Measurements from ENCODE around the gene BPIFB4.
"Not testable (repeated sequence)": the region's sequence is repeated elsewhere in the genome, so short reads cannot be mapped to it uniquely, and the experiment has no call there.

The BPIFB4 gene

DNA sequence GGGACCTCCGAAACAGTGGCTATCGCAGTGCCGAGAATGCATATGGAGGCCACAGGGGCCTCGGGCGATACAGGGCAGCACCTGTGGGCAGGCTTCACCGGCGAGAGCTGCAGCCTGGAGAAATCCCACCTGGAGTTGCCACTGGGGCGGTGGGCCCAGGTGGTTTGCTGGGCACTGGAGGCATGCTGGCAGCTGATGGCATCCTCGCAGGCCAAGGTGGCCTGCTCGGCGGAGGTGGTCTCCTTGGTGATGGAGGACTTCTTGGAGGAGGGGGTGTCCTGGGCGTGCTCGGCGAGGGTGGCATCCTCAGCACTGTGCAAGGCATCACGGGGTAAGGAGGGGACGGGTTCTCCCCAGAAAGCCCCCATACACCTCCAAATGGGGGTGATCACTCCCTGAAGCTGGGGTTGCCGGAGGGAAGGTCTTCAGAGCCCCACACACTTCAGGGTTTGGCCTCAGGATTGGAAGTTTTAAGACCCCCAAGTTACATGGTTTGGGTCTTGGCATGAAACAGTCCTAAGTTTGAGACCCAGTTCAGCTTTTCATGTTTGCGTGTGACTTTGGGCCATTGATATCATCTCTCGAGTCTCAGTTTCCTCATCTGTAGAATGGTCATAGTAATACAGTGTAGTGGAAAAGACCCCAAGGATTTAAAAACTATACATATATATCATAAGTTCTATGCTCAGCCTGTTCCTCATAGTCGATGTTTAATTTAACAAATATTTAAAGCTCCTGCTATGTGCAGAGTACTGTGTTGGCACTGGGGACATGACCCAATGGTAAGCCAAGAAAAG lies 4.3 kb downstream of the BPIFB4 start:
- no peaks in the 10 kb centered on the region for H3K36me3 ChIP-seq (ENCODE audit: control insufficient read depth, insufficient read depth, low read length)
- no peaks in the 10 kb centered on the region for H3K9me3 ChIP-seq (ENCODE audit: control insufficient read depth, low read length)
- H3K4me3 ChIP-seq (ENCODE audit: insufficient read depth, low read depth, low read length) = no peak overlapping the region
- H3K4me1 ChIP-seq (ENCODE audit: control insufficient read depth, insufficient read depth, low read length) = no peaks in the 10 kb centered on the region
- no peak overlapping the region for H3K27ac ChIP-seq (ENCODE audit: insufficient read depth, low read depth, low read length, poor library complexity, severe bottlenecking)
- 91 to 94% methylated on average over 20 of the region's 20 CpGs for WGBS, 2 experiments
- H3K27me3 ChIP-seq (ENCODE audit: control insufficient read depth, insufficient read depth, low read length, poor library complexity, severe bottlenecking) = no peaks in the 10 kb centered on the region

DNA sequence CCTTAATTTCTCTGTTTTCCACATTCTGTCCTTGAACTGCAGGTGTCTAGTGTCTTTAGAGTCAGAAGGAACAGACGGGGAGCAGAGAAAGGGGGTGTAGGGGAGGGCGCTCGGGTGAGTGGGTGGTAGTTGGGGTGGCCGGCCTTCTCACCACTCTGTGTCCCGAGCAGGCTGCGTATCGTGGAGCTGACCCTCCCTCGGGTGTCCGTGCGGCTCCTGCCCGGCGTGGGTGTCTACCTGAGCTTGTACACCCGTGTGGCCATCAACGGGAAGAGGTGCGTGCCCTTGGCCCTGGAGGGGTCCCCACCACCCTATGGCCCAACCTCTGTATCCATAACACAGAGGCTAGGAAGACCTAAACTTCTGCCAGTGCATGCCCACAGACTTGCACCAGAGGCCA lies 5.3 kb downstream of the BPIFB4 start:
- H3K36me3 ChIP-seq (ENCODE audit: control insufficient read depth, insufficient read depth, low read length) = no peaks in the 10 kb centered on the region
- no peaks in the 10 kb centered on the region for H3K27me3 ChIP-seq (ENCODE audit: control insufficient read depth, insufficient read depth, low read length, poor library complexity, severe bottlenecking)
- H3K4me3 ChIP-seq (ENCODE audit: insufficient read depth, low read depth, low read length) = no peak overlapping the region
- WGBS, 2 experiments = 94% methylated on average over 15 of the region's 15 CpGs
- no peaks in the 10 kb centered on the region for H3K9me3 ChIP-seq (ENCODE audit: control insufficient read depth, low read length)
- H3K4me1 ChIP-seq (ENCODE audit: control insufficient read depth, insufficient read depth, low read length) = no peaks in the 10 kb centered on the region
- no peak overlapping the region for H3K27ac ChIP-seq (ENCODE audit: insufficient read depth, low read depth, low read length, poor library complexity, severe bottlenecking)

DNA sequence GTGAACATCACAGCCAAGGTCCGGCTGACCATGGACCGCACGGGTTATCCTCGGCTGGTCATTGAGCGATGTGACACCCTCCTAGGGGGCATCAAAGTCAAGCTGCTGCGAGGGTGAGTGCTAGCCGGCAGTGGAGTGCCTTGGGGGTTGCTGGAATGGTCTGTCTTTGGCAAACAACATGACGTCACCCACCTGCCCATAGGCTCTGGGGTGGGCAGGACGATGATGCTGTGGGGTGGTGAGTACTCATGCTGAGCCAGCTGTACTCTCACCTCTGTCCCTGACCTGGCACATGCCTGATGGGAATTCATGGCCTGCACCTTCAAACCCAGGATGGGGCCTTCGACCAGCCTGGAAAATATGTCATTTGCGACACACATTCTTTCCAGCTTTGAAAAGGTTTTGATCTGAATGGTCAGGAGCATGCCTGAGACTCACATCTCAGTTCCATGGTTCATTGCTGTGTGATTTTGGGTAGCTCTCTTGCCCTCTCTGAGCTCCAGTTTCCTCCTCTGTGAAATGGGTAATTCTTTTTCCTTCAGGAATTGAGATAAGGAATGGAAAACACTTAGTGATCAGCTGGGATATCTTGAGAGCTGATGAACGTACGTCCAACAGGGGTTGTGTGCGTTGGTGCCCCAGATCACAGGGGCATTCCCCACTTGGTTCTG lies 6.7 kb downstream of the BPIFB4 start:
- 90 to 92% methylated on average over 14 of the region's 14 CpGs for WGBS, 2 experiments
- no peaks in the 10 kb centered on the region for H3K9me3 ChIP-seq (ENCODE audit: control insufficient read depth, low read length)
- H3K36me3 ChIP-seq (ENCODE audit: control insufficient read depth, insufficient read depth, low read length) = no peaks in the 10 kb centered on the region
- no peak overlapping the region for H3K4me3 ChIP-seq (ENCODE audit: insufficient read depth, low read depth, low read length)
- no peak overlapping the region for H3K27ac ChIP-seq (ENCODE audit: insufficient read depth, low read depth, low read length, poor library complexity, severe bottlenecking)
- no peaks in the 10 kb centered on the region for H3K4me1 ChIP-seq (ENCODE audit: control insufficient read depth, insufficient read depth, low read length)
- H3K27me3 ChIP-seq (ENCODE audit: control insufficient read depth, insufficient read depth, low read length, poor library complexity, severe bottlenecking) = no peaks in the 10 kb centered on the region

DNA sequence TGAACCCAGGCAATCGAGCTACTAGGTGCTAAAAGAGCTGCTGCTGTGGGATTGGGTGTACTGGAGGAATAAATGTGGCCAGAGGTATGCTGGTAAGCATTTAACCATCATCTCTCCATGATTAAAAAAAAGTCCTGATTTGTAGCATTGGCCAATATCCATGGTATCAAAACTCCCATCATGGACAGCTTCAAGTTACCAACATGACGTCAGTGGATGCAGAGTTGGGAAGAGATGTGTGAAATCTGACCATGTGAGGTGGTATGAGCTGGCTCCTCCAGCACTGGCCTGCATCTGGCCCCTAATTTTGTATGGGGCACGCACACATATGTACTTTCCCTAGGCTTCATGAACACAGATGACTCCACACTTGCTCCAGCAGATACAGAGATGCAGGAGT lies 11.7 kb downstream of the BPIFB4 start:
- Histone ChIP-seq H3K4me3 (ENCODE audit: insufficient read depth, low read depth, low read length) (no peak overlapping the region), H3K4me1 (ENCODE audit: control insufficient read depth, insufficient read depth, low read length) (no peaks in the 10 kb centered on the region), H3K36me3 (ENCODE audit: control insufficient read depth, insufficient read depth, low read length) (no peaks in the 10 kb centered on the region), H3K27me3 (ENCODE audit: control insufficient read depth, insufficient read depth, low read length, poor library complexity, severe bottlenecking) (no peaks in the 10 kb centered on the region), H3K27ac (ENCODE audit: insufficient read depth, low read depth, low read length, poor library complexity, severe bottlenecking) (no peak overlapping the region), H3K9me3 (ENCODE audit: control insufficient read depth, low read length) (no peaks in the 10 kb centered on the region)
- WGBS, 2 experiments = 89 to 92% methylated on average over 3 of the region's 3 CpGs

DNA sequence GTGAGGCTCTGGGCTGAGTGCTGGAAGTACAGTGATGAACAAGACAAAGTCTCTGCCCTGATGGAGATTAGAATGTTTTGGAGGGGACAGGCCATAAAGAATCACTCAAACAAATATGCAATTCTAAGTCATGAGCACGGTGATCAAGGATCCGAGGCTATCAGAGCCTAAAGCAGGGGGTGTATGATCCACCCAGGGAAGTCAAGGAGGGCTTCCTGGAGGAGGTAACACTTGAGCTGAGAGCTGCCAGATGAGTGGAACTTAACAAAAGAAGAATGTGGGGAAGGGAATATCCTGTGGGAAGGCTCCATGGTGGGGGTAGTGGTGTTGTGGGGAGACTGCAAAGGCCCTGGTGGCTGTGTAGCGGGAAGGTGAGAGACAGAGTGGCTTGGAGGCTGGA lies 12.2 kb downstream of the BPIFB4 start:
- WGBS, 2 experiments = 88 to 91% methylated on average over 3 of the region's 3 CpGs
- Histone ChIP-seq H3K9me3 (ENCODE audit: control insufficient read depth, low read length) (no peaks in the 10 kb centered on the region), H3K4me1 (ENCODE audit: control insufficient read depth, insufficient read depth, low read length) (no peaks in the 10 kb centered on the region), H3K27me3 (ENCODE audit: control insufficient read depth, insufficient read depth, low read length, poor library complexity, severe bottlenecking) (no peaks in the 10 kb centered on the region), H3K27ac (ENCODE audit: insufficient read depth, low read depth, low read length, poor library complexity, severe bottlenecking) (no peak overlapping the region), H3K4me3 (ENCODE audit: insufficient read depth, low read depth, low read length) (no peak overlapping the region), H3K36me3 (ENCODE audit: control insufficient read depth, insufficient read depth, low read length) (no peaks in the 10 kb centered on the region)

DNA sequence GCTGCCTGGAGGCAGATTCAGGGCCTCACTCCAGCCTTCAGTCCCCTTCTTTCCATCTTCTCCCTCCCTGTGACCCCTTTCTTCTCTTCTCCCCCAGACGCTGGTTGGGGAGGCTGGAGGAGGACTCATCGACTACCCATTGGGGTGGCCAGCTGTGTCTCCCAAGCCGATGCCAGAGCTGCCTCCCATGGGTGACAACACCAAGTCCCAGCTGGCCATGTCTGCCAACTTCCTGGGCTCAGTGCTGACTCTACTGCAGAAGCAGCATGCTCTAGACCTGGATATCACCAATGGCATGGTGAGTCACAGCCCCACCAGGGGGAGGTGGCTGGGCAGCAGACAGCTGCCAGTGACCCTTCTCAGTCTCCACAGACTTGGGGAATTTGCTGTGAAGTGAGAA lies 12.9 kb downstream of the BPIFB4 start:
- 95 to 96% methylated on average over 3 of the region's 3 CpGs for WGBS, 2 experiments

DNA sequence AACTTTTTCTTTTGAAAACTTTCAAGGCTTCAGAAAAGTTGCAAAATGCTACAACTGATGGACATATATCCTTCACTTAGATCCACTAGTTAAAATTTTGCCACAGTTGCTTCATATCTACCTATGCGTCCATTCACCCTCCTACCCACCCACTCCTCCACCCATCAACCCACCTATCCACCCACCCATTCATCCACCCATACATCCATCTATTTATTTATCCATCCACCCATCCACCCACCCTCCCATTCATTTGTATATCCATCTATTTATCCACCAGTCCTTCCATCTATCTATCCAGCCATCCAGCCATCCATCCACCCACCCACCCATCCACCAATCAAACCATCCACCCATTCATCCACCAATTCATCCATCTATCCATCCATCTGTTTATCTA lies 13.6 kb downstream of the BPIFB4 start:
- Histone ChIP-seq H3K4me1 (ENCODE audit: control insufficient read depth, insufficient read depth, low read length) (no peaks in the 10 kb centered on the region), H3K9me3 (ENCODE audit: control insufficient read depth, low read length) (no peaks in the 10 kb centered on the region), H3K36me3 (ENCODE audit: control insufficient read depth, insufficient read depth, low read length) (no peaks in the 10 kb centered on the region), H3K27me3 (ENCODE audit: control insufficient read depth, insufficient read depth, low read length, poor library complexity, severe bottlenecking) (no peaks in the 10 kb centered on the region), H3K27ac (ENCODE audit: insufficient read depth, low read depth, low read length, poor library complexity, severe bottlenecking) (no peak overlapping the region), H3K4me3 (ENCODE audit: insufficient read depth, low read depth, low read length) (no peak overlapping the region)
- 85 to 89% methylated on average over 1 of the region's 1 CpG for WGBS, 2 experiments

More for the DNA sequence above, 12.9 kb downstream of the BPIFB4 start:
- H3K9me3 ChIP-seq (ENCODE audit: control insufficient read depth, low read length) = no peaks in the 10 kb centered on the region
- no peak overlapping the region for H3K27ac ChIP-seq (ENCODE audit: insufficient read depth, low read depth, low read length, poor library complexity, severe bottlenecking)
- no peak overlapping the region for H3K4me3 ChIP-seq (ENCODE audit: insufficient read depth, low read depth, low read length)
- H3K27me3 ChIP-seq (ENCODE audit: control insufficient read depth, insufficient read depth, low read length, poor library complexity, severe bottlenecking) = no peaks in the 10 kb centered on the region
- H3K36me3 ChIP-seq (ENCODE audit: control insufficient read depth, insufficient read depth, low read length) = no peaks in the 10 kb centered on the region
- H3K4me1 ChIP-seq (ENCODE audit: control insufficient read depth, insufficient read depth, low read length) = no peaks in the 10 kb centered on the region

DNA sequence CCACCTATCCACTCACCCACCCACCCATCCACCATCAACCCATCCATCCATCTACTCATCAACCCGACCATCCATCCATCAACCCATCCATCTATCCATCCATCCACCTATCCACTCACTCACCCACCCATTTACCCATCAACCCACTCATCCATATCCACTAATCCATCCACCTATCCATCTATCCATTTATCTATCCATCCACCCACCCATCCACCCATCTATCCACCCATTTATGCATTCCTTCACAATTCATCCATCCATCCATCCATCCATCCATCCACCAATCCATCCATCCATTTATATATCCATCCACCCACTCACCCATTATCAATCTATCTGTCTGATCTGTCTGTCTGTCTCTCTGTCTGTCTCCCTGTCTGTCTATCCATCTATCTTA lies 14.1 kb downstream of the BPIFB4 start:
- Histone ChIP-seq H3K27me3 (ENCODE audit: control insufficient read depth, insufficient read depth, low read length, poor library complexity, severe bottlenecking) (no peaks in the 10 kb centered on the region), H3K27ac (ENCODE audit: insufficient read depth, low read depth, low read length, poor library complexity, severe bottlenecking) (no peak overlapping the region), H3K36me3 (ENCODE audit: control insufficient read depth, insufficient read depth, low read length) (no peaks in the 10 kb centered on the region), H3K4me3 (ENCODE audit: insufficient read depth, low read depth, low read length) (no peak overlapping the region), H3K4me1 (ENCODE audit: control insufficient read depth, insufficient read depth, low read length) (no peaks in the 10 kb centered on the region), H3K9me3 (ENCODE audit: control insufficient read depth, low read length) (no peaks in the 10 kb centered on the region)
- WGBS, 2 experiments = 61 to 63% methylated on average over 1 of the region's 1 CpG

DNA sequence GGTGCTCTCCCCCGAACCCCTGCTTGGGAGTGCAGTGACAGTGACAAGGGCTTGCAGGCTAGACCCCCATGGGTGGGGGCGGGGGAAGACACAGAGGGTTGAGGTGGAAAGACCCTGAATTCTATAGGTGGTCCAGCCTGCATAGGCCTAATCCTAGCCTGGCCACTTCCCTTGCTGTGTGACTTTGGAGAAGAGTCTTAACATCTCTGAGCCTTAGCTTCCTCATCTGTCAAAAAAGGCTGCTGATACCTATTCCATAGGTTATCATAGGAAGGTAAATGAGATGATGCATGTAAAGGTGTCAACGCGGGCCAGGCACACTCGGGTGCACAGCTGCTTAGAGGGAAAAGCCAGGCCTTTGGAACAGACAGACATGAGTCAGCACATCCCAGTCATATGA lies 15.8 kb downstream of the BPIFB4 start:
- WGBS, 2 experiments = 94% methylated on average over 5 of the region's 5 CpGs

DNA sequence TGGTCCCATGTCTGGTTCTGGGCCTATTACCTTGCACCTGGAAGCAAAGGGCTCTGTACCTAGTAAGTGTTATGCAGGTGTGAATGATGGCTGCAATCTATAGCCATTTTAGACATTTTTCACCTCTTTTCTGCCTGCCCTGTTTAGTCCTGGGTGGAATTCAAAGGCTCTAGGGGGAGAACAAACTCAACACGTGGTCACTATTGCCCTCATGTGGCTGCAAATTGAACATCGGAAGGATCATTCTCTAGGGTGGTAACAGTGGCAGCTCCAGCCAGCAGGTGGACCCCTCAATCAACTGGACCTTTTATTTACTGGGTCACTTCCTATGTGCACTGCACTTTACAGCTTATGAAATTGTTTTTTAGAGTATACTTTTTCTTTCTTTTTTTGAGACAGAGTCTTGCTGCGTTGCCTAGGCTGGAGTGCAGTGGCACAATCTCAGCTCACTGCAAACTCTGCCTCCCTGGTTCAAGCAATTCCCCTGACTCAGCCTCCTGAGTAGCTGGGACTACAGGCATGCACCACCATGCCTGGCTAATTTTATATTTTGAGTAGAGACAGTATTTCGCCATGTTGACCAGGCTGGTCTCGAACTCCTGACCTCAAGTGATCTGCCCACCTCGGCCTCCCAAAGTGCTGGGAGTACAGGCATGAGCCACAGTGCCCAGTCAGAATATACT lies 16.6 kb downstream of the BPIFB4 start:
- H3K4me1 ChIP-seq (ENCODE audit: control insufficient read depth, insufficient read depth, low read length); H3K4me3 ChIP-seq (ENCODE audit: insufficient read depth, low read depth, low read length); H3K27ac ChIP-seq (ENCODE audit: insufficient read depth, low read depth, low read length, poor library complexity, severe bottlenecking); H3K27me3 ChIP-seq (ENCODE audit: control insufficient read depth, insufficient read depth, low read length, poor library complexity, severe bottlenecking); H3K36me3 ChIP-seq (ENCODE audit: control insufficient read depth, insufficient read depth, low read length); H3K9me3 ChIP-seq (ENCODE audit: control insufficient read depth, low read length): not testable (repeated sequence)
- 30 to 31% methylated on average over 6 of the region's 6 CpGs for WGBS, 2 experiments

More for the DNA sequence above, 15.8 kb downstream of the BPIFB4 start:
- Histone ChIP-seq H3K9me3 (ENCODE audit: control insufficient read depth, low read length) (no peaks in the 10 kb centered on the region), H3K4me1 (ENCODE audit: control insufficient read depth, insufficient read depth, low read length) (no peaks in the 10 kb centered on the region), H3K27me3 (ENCODE audit: control insufficient read depth, insufficient read depth, low read length, poor library complexity, severe bottlenecking) (no peaks in the 10 kb centered on the region), H3K27ac (ENCODE audit: insufficient read depth, low read depth, low read length, poor library complexity, severe bottlenecking) (no peak overlapping the region), H3K36me3 (ENCODE audit: control insufficient read depth, insufficient read depth, low read length) (no peaks in the 10 kb centered on the region), H3K4me3 (ENCODE audit: insufficient read depth, low read depth, low read length) (no peak overlapping the region)

Data from ectodermal cell (in vitro differentiated cells).